HuH-7 (cell line): ENCODE results near the gene RABGGTA.

Source experiments
- DNase-seq: peaks from one replicate; pipeline ENCODE4 v3.0.0; 2011; ENCODE audit warnings: low spot score

RABGGTA gene

GRCh38 chr14:24279301-24280186 is 8.1 kb upstream of the RABGGTA start:
- no peak for DNase-seq

DNA sequence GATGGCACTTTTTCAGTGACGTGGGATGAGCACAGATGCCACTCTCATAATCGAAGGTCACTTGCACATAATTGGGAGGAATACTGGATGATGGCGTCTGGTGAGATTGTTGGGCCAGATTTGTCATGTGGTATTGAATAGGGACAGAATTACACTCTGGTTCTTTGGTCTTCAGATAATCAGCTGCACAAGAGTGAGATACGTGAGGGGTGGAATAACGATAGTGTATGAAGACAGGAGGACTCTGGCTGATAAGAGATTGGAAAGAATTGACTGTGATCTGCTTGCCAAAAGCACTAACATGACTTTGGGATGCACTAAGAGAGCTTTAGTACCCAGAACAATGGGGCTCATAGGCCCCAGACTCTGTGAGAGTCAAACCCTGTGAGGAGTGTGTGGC is 7.0 kb upstream of the RABGGTA start:
- DNase-seq, result no peak

DNA sequence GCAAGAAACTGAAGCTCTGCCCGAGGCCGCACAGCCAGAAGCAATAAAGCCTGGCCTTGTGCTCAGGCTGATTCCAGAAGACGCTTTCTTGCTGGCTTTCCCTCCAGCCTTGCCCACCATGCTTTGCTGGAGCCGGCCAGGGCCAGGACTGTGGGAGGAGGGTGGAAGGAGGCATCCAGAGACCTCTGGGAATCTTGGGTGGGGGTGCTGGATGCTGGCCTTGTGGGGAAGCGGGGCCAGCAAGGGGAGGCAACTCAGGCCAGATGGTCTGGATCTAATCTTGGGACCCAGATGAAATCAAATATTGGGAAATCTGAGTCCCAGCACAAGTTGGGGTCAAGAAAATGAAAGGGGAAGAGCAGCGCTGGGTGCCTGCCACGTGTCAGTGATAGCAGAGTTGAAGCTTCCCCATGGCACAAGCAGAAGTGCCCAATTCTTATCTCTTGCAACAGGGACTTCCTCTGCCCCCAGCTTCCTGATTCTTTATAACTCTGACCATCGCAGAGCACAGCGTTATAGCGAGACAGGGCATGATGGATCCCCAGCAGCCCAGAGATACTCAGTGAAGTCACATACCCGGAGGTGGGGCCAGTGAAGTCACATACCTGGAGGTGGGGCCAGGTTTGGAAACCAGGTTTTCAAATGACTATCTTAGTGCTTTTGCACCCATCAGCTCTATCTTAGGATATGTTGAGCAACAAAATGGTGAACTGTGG is 6.4 kb upstream of the RABGGTA start:
- DNase-seq, result no peak

- DNase-seq, result no peak
Measured at GRCh38 chr14:24277071-24277470, 5.7 kb upstream of the RABGGTA start.

DNA sequence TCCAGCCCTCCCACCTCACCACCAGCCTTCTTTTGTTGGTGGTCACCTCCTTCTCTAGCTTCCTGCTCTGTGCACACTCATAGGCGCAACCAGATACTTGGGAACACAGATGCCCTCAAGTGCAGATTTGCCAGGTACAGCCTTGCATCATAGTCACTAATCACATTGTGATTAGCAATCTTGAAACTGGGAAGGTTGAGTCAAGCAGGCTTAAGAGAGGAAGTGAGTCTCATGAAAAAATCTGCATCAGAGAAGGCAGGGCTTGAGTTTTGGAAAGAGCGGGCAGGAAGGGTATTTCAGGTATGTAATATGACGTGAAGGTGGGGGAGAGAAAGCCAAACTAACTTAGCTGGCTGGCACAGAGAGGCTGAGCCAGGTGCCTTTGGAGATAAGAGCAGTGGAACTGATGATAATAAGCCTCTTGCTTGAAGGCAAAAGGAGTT is 2.7 kb upstream of the RABGGTA start:
- DNase-seq, result no peak

- DNase-seq, result peak; percentile 44
Measured at GRCh38 chr14:24273422-24273998, 2.1 kb upstream of the RABGGTA start.

GRCh38 chr14:24272467-24272866 is 1.1 kb upstream of the RABGGTA start:
- DNase-seq, result no peak

- DNase-seq, result no peak
Measured at GRCh38 chr14:24271834-24272263, 452 bp upstream of the RABGGTA start.

GRCh38 chr14:24270537-24271133 is 762 bp downstream of the RABGGTA start:
- DNase-seq, result no peak

DNA sequence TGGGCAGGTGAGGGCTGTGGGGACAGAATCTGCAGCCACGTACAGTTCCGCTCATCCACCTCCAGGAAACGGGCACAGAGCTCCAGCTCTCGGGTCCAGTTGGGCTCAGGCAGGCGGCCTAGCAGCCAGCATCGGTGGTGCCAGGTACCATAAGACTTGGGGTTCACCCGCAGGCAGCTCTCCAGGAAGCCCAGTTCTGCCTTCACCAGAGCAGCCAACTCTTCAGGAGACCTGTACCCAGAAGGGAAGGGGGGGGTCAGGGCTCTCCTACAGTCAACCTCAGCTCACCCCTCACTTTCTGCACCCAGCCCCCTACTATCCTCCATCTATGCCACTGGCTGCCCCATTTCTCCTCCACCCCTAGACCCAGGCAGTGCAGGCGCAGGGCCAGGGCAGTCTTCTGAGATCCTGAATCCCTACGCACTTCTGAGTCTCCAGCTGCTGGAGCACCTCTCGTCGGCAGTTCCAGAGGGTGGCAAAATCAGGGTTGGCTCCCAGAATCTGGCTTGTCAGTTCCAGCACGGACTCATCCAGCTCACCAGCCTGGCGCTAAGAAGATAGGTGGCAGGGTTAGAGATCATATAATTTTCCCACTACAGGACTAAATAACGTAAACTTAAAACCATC is 1.4 kb downstream of the RABGGTA start:
- no peak for DNase-seq

DNA sequence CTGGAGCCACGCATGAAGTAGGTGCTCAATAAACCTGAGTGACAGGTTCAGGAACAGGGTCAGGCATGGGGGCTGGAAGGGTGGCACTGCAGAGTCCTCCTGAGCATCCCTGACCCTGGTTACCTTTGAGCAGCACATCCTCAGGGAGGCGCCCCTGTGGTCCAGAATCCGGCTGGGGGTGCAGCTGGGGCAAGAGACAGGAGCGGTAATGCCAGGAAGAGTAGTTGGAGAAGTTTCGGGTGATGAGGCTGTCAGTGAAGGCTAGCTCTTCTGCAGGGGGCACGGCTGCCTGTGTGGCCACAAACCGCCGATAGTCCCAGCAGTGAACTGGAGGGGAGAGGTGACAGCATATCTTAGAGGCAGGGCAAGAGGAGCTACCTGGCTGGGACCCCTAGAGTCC is 2.0 kb downstream of the RABGGTA start:
- DNase-seq, result no peak

DNA sequence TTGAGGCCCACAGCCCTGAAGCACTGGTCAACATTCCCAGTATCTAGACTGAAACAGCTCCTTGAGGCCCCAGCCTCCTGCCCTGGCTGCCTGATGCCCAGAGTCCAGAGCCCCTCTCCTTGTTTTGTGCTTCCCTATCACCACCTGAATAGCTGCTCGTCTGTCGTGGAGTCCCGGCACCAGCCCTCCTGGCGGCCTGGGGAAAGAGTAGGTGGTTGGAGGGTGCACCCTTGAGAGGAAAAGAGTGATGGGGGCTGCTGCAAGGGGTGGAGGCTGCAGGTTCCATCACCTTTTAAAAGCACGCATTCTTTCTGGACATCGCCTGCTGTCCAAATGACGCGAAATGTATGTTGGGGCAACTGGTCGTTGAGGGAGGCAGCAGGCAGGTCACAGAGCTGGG is 3.2 kb downstream of the RABGGTA start:
- no peak for DNase-seq

DNA sequence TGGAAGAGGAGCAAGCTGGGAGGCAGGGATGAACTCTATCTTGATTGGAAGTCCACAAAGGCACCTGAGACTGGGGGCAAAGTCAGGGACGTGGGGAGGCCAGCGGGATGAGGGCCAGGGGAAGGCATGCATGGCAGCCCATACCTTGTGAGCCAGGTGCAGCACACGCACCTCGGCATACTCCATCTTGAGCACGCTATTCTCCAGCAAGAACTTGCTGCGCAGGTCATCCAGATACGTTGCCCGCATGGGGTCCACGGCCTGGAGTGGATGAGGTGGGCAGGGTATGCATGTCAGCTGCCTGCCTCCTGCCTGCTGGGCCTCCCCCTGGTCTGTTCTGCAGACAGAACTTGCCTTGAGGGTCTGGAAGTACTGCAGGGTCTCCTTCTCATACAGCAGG is 3.9 kb downstream of the RABGGTA start:
- no peak for DNase-seq

DNA sequence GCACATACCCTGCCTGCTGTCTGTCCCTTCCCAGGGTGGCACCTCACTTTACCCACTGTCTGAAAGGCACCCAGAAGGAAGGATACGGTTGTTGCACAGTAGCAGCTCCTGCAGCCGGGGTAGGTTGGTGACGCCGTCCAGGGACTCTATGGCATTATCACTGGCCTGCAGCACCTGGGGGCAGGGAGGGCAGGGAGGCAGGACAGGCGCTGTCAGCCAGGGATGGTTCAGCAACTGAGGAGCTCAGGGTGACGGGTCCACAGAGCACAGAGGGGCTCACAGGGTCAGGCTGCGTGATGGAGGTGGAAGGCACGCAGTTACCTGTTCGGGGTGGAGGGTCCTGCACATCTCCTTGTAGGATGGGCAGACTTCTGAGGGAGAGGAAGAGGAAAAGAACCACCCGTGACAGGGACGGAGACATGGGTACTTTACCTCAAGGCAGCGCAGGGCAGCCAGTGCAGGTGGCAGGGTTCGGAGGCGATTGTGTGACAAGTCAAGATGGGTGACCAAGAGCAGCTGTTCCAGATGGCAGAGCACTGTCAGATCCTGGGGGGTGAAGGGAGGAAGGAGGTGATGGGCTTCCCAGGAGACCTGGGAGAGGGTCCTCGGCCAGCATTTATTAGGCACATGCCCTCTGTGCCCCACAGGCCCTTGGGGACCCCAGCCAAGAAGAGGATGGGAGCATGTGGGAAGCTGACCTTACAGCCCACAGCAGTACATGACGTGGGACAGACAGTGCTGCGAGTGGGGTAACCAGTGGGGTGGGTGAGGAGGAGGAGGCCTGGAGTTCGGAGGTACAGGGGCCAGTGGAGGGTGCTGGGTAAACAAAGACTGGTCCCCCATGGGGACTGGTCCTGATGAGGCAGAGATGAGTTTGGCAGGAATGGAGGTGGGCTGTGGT is 4.8 kb downstream of the RABGGTA start:
- DNase-seq, result no peak

DNA sequence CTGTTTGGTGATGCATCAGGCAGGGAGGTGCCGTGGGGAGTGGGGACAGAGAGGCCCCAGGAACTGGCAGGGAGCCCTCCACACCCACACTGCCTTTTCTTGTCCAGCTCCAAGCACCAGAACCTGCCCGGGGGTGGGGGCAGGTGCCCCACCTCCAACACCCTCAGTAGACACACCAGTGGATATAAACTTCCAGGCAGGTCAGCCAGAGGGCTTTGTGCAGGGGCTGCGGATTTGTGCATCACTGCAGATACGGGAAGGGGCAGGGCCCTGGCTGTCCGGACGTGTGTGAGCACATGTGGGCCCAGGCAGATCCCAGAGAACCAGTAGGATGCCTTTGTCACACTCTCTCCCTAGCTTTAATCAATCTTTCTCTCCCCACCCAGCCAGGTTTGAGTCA is 7.1 kb downstream of the RABGGTA start:
- no peak for DNase-seq

- DNase-seq, result no peak
Measured at GRCh38 chr14:24263848-24264247, 7.5 kb downstream of the RABGGTA start.

- no peak for DNase-seq
Measured at GRCh38 chr14:24262821-24263733, 8.3 kb downstream of the RABGGTA start, which contains the start of gene TGM1. TSS of gene TGM1 (minus strand) at chr14:24263177. CDS start at chr14:24262352, 825 bp downstream.

DNA sequence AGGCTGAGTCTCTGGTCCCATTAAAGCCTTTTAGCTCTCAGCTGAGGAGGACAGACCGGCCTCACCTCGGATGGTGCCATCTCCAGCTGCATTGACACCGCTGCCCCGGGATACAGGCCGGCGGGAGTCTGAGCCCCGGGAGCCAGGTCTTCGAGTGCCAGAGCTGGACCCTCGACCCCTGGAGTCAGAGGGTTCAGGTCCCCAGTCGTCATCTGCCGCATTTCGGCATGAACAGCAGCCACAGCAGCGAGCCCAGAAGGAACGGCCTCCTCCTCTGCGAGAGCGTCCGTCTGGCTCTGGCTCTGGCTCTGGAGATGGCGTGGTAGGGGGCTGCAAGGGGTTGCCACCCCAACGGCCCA is 9.4 kb downstream of the RABGGTA start:
- no peak for DNase-seq

DNA sequence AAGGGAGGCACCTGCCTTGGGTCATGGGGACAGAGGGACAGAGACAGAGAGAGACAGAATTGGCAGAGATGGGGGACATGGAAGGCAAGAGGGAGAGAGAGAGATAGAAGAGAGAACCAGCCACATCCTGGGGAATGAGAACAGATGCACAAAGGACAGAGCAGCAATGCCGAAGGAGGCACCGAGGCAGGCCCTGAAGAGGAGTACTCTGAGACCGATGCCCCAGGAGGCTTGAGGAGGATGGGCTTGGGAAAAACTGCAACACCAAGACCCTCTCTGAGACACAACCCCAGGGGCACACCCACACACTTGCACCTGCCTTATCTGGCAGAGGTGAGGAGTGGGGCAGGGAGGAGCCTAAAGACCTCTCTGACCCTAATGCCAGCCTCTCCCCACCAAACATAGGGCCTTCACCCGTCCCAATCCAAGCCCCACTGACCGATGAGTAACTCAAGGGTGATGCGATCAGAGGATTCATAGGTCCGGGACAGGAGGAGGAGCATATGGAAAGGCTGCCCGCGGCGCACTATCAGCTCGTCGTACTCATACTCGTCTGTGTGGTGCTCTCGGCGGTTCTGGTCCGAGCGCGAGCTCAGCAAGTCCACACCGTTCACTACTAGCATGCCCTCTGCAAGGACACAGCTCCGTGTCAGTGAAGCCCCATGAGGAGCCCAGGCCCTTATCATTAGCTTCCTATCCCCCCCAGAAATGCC is 10.0 kb downstream of the RABGGTA start:
- no peak for DNase-seq
